ENCODE results near the gene ULK2.
A peak's percentile ranks its signal among the peaks of the same experiment; 100 is the strongest.
"Not testable (repeated sequence)": the region's sequence is repeated elsewhere in the genome, so short reads cannot be mapped to it uniquely, and the experiment has no call there.

ULK2 gene

GRCh38 chr17:19766016-19766415, 101.7 kb downstream of the ULK2 start:
- DNase-seq: no peak

DNA sequence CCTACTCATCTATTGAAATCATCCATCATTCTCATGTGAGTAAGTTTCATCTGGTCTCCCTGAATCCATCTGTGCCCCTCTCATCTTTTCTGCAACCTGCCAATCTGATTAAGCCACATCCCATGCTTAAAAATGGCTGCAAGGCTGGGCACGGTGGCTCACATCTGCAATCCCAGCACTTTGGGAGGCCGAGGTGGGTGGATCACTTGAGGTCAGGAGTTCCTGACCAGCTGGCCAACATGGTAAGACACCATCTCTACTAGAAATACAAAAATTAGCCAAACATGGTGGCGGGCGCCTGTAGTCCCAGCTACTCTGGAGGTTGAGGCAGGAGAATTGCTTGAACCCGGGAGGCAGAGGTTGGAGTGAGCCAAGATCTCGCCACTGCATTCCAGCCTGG, 103.7 kb downstream of the ULK2 start:
- not testable (repeated sequence) for DNase-seq

GRCh38 chr17:19763416-19763815, 104.3 kb downstream of the ULK2 start:
- no peak for DNase-seq

DNA sequence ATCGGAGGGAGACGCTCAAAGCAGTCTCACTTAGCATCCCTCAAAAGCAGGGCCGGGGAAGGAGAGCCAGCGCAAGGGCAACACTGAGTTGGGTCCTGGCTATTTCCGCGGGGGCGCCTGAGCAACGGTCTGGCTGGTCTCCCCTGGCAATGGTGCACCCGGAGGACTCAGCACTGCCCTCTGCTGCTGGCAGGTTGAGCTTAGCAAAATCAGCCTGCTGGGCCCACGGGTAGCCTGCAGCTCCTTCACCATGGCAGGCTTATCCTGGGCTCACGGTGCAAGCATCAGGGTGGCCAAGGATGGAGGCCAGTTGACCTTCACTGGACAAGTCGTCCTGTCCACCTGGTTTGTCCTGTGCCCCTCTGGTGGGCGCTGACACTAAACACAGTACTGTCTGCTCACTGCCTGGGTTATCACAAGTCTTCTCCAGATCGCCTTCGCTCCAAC, 105.2 kb downstream of the ULK2 start:
- DNase-seq: no peak

DNA sequence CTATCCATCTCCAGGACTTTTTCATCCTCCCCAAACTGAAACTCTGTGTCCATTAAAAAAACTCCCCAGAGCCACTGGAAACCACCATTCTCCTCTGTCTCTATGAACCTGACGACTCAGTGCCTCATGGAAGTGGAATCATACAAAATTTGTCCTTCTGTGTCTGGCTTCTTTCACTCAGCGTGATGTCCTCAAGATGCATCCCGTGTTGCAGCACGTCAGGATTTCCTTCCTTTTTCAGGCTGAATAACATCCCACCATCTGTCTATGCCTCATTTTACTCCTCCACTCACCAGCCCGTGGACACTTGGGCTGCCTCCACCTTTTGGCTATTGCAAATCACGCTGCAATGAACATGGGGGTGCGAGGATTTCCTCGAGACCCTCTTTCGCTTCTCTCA, 107.0 kb downstream of the ULK2 start:
- DNase-seq: no peak

DNA sequence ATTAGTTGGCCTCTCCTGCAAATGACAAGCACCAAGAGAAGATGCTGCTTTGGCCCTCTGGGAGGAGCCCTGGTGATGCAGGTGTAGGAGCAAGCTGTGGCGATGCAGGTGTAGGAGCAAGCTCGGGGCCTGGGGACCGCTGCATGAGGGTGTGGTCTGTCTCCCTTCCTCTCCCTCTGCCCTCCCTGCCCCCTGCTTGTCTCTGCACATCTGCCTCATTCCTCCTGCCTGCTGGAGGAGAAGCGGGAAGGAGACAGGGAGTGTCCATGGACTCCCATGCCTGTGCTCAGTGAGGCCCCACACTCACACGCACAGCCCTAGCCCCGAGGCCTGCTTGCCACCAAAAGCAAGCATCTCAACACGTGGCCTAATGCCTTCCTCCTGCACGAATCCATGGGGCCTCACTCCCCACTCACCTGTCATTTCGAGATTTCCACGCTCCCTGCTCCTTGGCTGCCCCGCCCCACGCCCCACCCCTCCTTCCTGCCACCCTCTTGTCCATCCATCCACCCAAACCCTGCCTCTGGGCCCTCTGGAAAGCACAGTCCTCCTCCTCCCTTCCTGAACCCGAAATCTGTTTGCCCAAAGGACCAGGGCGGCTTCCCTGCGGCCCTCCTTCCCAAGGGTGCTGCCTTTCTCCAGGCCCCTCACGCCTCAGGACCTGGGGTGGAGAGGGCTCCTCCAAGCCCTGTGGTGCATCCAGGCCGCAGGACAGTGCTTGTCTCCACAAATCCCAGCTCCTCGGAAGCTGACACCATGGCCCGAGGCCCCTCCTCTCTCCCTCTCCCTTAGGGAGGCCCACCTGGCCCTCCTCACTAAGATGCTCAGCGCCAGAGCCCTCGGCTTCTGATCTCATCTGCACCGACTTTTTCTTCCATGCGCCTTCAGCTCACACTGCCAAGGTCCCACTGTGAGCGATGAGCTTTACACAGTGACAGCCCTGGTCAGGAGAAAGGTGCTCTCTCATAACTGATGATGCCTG, 107.9 kb downstream of the ULK2 start:
- no peak for DNase-seq

- DNase-seq: no peak
Observed at GRCh38 chr17:19757536-19758180, 110.1 kb downstream of the ULK2 start.

DNA sequence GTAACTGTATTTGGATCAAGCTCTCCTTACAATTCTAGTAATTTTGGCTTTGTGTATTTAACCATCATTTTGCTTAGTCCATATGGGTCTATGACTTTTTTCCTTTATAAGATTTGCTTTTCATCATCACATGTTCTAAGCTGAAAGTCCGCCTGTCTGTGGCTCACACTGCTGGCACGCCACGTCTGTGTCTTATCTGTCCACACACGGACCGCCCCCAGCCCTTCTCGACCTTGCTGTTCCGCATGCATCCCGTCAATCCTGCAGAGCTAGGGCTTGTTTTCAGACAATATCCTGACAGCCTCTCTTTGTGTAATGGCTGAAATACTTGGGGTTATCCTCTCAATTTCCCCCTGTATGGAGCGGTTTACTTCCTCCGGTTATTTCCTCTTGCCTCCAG, 111.2 kb downstream of the ULK2 start:
- DNase-seq: no peak

GRCh38 chr17:19755821-19756510, 111.8 kb downstream of the ULK2 start:
- no peak for DNase-seq

DNA sequence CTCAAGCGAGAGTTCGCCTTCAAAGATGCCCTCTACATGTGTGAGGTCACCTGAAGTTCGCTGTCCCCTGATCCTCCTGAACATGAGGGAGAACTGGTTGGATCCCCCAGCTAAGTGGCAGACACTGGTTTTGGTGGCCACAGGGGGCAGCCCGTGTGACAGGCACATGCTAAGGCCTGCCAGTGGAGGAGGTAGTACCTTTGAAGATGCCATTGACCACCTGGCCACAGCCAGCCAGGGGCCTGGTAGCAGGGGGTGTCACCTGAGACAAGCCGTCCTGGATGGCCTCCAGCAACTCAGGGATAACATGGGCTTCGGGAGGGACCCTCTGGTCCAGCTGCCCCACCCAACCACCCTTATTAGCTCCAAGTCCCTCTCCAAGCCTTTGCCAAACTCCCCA, 112.3 kb downstream of the ULK2 start:
- DNase-seq: no peak

DNA sequence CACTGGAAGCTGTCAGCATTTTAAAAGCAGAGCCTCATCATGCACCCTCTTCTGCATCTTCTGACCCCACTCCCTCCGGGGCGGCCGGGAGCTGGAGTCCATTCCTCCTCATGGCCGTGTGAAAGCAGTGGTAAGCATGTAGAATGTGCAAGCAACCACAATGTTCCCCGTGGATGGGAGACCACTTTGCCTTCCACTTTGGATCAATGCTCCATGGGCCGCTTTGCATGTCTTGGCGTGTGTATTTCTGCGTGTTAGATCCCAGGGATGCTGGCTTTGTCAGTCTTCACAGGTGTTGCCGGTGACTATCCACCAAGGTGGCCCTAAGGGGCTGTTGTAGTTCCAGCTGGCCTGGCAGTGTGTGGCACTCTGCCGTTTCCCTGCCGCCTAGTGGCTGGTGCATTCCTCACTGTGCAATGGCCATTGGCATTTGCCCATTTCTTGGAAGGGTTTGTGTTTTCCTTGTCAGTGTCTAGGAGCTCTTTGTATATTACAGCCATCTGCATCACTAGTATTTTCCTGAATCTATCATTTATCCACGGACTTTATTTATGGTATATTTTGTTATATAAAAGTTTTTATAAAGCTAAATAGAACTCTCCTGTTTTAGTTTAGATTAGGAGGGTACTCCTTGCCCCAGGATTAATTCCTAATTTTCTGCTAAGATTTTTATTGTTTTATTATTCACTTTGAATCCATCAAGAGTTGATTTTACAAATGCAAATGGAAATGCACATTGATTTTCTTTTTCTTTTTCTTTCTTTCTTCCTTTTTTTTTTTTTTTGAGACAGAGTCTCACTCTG, 113.9 kb downstream of the ULK2 start:
- DNase-seq: peak; percentile 31

- no peak for DNase-seq
Observed at GRCh38 chr17:19753051-19753509, 114.7 kb downstream of the ULK2 start.

DNA sequence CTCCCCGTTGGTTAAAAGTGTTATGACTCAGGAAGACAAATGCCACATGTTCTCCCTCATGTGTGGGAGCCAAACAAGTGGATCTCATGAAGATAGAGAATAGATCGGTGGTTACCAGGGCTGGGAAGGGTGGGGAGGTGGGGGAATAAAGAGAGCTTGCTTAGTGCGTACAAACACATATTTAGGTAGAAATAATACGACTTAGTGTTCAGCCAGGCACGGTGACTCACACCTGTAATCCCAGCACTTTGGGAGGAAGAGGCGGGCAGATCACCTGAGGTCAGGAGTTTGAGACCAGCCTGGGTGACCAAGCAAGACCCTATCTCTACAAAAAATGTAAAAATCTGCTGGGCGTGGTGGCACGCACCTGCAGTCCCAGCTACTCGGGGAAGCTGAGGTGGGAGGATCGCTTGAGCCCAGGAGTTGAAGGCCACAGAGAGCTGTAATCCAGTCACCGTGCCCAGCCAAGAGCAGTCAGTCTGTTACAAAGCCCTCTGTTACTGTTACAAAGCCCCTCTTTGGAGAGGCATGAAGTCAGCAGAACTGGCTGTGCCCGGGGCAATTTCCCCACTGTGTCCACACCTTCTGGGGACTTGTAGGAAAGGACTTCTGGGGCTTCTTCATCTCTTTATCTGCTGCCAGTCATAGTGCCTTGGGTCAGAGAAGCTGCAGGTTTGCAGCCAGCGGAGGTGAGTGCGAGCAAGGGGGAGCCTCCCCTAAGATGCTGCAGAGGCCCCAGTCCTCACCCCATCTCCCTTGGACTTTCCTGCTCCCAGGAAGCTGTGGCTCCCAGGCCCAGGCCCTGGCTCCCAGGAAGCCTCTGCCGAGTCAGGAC, 115.3 kb downstream of the ULK2 start:
- DNase-seq: no peak

DNA sequence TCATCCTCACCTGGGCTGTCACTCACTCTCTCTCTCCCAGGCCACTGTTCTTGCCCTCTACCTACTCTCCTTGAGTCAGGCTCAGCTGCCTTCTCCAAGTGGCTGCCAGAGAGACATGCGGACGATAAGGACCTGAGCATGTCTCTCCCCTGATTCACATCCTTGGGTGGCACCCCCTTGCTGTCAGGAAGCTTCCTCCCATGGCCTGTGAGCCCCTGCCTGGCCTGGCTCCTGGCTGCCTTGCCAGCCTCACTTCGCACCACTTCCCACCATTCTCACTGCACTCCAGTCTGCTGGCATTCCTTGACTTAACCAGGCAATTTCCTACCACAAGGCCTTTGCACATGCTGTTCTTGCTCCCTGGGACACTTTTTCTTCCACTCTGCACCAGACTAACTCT, 116.9 kb downstream of the ULK2 start:
- no peak for DNase-seq

DNA sequence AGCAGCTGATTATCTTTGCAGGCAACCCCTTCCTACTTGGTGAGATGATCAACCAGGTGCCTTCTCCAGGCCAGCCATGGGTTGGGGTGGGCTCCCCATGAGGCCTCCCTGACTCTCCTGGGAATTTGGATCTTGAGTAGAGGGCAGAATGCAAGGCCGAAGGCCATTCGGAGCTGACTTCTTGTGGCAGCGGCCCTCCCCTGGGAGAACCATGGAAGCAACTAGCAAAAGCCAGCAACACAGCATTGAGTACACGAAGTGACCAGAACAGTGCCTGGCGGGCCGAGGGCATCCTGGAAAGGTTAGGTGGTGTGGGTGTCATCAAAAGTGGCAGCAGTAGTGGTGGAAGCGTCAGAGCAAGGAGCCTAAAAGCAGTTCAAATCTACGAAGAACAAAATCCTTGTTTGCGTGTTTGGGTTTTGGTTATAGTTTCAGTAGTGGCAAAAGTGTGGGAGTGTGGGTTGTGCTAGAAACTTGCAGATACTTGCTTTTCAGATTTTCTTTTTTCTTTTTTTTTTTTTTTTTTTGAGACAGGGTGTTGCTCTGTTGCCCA, 117.6 kb downstream of the ULK2 start:
- DNase-seq: no peak

DNA sequence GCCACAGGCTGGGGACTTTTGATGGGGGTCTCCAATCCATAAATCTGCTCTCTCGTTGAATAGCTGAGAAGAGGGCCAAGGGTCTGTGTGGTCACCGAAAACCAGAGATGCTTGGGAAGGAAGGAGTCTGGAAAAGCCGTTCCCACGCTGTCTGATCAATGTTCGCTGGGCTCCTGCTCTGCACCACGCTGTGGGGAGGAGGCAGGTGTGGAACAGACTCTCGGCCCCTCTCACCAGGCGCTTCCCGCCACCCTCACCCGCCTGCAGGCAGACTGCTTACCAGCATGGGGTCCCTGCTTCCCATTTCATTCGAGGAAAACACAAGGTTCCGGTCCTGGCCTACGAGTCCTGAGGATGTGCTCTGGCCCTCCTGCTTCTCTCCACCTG, 118.9 kb downstream of the ULK2 start:
- no peak for DNase-seq

DNA sequence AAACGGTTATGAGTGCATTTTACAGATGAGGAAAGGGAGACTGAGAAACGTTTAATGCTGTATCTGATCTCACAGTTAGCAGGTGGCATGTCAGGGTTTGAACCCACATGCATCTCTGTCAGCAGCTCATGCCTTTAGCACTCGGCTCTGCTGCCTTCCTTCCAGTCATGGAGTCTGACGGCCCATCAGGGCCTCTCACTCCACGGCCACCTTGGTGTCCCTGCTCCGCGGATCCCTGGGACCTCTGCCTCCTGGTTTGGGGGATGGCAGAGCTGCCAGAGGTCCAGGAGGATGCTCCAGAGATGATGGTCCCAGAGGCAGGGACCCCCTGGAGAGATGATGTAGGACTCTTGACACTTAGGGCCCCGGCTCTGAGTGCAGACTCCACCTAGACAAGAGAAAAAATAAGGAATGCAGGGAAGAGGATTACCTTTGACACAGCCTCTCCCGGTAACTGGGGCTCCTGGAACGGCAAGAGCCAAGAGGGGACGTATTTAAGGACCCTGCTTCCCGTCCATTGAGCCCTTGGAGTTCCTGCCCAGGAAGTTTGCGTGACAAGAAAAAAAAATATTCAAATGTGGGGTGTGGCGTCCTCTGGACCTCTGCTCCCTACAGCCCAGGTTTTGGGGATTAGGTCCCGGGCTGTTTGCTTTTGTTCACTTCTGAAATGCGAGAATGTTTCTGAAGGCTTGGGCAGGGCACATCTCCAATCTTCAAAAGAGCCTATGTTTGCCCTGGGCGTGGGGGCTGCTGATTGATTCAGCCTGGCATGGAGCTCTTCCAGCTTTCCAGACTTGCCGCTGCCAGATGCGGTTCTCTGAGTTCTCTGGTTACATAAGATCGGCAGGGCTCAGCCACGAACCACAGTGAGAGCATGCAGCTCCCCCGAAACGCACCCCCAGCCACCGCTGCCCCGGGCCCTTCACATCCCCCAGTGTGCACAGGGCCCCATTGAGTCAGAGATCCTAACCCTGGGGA, 119.6 kb downstream of the ULK2 start, which contains the start of gene ALDH3A1:
ALDH3A1 (minus strand) TSS at position 470 of the 978 bp plus-strand sequence. CDS start 3,169 bp downstream, outside the sequence.
- DNase-seq: no peak

DNA sequence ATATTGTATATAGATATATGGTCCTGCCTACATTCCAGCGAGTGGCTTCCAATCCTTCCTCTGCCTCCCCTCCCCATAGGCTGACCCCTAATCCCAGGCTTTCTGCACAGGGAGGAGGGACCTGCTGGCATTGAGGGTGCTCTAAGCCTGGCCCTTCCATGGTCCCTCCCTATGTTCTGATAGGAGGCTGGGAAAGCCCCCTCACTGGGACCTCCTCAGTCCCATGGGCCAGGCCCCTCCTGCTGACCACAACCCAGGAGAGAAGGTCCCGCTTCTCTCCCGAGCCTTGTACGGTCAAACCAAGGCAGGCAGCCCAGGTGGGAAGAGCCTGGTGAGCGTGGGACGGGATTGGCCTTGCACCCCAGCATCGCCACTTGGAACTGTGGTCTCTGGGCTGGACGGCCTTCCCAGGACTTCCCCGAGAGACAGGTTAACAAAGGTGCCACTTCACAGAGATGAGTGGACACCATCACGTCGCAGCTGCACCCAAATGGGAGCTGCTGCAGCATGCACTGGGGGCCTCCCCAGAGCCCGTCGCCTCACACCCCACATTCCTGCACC, 120.5 kb downstream of the ULK2 start:
- DNase-seq: no peak

DNA sequence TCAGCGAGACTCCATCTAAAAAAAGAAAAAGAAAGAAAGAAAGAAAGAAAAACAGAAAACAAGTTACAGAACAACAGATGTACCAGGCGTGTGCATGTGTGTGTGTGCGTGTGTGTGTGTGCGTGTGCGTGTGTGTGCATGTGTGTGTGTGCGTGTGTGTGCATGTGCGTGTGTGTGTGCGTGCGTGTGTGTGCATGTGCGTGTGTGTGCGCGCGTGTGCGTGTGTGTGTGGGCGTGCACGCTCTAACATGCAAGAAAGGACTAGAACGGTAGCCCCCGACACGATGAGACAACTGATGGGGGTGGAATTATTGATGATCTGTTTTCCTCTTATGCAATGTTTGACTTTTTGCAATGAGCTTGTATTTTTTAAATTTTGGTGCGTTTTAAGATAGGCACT, 121.2 kb downstream of the ULK2 start:
- no peak for DNase-seq

Data from NCI-H774 (cell line).